Natural killer cell (primary cell): ENCODE data around the gene IST1. TPM values are rescaled to one million over a fixed set of nuclear protein-coding genes. Genes with fewer than 3 reads are reported as not detected.

Experiments used
- ATAC-seq, 3 donors: fragments of 150-1000 bp in 2 of 3; fragments of 200-7000 bp in 1 of 3; cut with Tn5 transposase; 1 replicate in 1 of 3; 2 replicates in 2 of 3; pipeline ENCODE4 v1.10.0; 2021; ENCODE audit warnings: mild to moderate bottlenecking in 2 of 3, moderate library complexity in 2 of 3
- DNase-seq, 2 donors: peaks; one replicate each; pipeline versions ENCODE4 v3.0.0 to v3.0.0-alpha.2; 2013 to 2021; ENCODE audit warnings: mixed read lengths in 1 of 2
- H3K27ac ChIP-seq: one replicate; pipeline ENCODE4 v1.5.1; 2013; ENCODE audit warnings: mild to moderate bottlenecking, low read length
- H3K27me3 ChIP-seq: one replicate; pipeline ENCODE4 v1.6.1; 2013; ENCODE audit warnings: low read length; ENCODE audit not compliant: control insufficient read depth, insufficient read depth
- H3K36me3 ChIP-seq: one replicate; pipeline ENCODE4 v1.6.1; 2013; ENCODE audit warnings: low read length; ENCODE audit not compliant: control insufficient read depth, insufficient read depth
- H3K4me1 ChIP-seq: one replicate; pipeline ENCODE4 v1.6.1; 2013; ENCODE audit warnings: low read length; ENCODE audit not compliant: control insufficient read depth, insufficient read depth
- H3K4me3 ChIP-seq: one replicate; pipeline ENCODE4 v1.5.1; 2013; ENCODE audit warnings: low read length
- H3K9me3 ChIP-seq: one replicate; pipeline ENCODE4 v1.6.1; 2013; ENCODE audit warnings: low read length; ENCODE audit not compliant: control insufficient read depth, insufficient read depth
- H3K27ac Mint-ChIP-seq, 2 donors: one replicate each; pipeline ENCODE4 v1.8.0; 2022; ENCODE audit warnings: mild to moderate bottlenecking in 2 of 2, mixed read lengths in 2 of 2, moderate library complexity in 1 of 2
- H3K27me3 Mint-ChIP-seq, 2 donors: one replicate each; pipeline ENCODE4 v1.8.0; 2022; ENCODE audit warnings: low read depth in 2 of 2, mixed read lengths in 2 of 2
- H3K36me3 Mint-ChIP-seq: one replicate; pipeline ENCODE4 v1.8.0; 2022; ENCODE audit warnings: mixed read lengths
- H3K4me1 Mint-ChIP-seq, 2 donors: one replicate each; pipeline ENCODE4 v1.8.0; 2022; ENCODE audit warnings: mixed read lengths in 2 of 2
- H3K4me3 Mint-ChIP-seq: one replicate; pipeline ENCODE4 v1.8.0; 2022; ENCODE audit warnings: mild to moderate bottlenecking, moderate library complexity, mixed read lengths
- H3K9me3 Mint-ChIP-seq, 2 donors: one replicate each; pipeline ENCODE4 v1.8.0; 2022; ENCODE audit warnings: mixed read lengths in 2 of 2
- CTCF ChIP-seq: fragments of 200-600 bp; IDR thresholded peaks from one replicate; pipeline ENCODE4 v1.8.0; 2022; ENCODE audit warnings: antibody characterized with exemption
- WGBS: methylation state at CpG from one replicate; pipeline ENCODE4 v1.1.7; 2013; ENCODE audit warnings: missing lambda C conversion rate; ENCODE audit not compliant: insufficient coverage; 5-methylcytosine and 5-hydroxymethylcytosine counted together
- intact Hi-C: fragments of 100-400 bp; cut with micrococcal nuclease; formaldehyde crosslinking; loops from one replicate; pipeline ENCODE4 v1.14.2; 2022
- total RNA-seq, 4 donors: library from RNA; stranded (reverse); fragments of 120-200 nt in 1 of 4; gene quantifications; one replicate each; pipeline versions ENCODE4 v1.2.3 to v1.2.4, GENCODE V29; 2013 to 2022

IST1 gene
- 100 to 1,000 TPM; 363 to 391 (median 378) TPM for total RNA-seq
- total RNA-seq (2013): 222 TPM

GRCh38 chr16:71894921-71895678 lies at the start of gene IST1:
IST1 (plus strand) TSS chr16:71895531; CDS start chr16:71915641, 20,110 bp downstream.
- H3K9me3 Mint-ChIP-seq: no peaks in the 10 kb centered on the region
- H3K4me1 Mint-ChIP-seq: peaks cover 25 to 35% of the 10 kb centered on the region in 2 donors
- H3K4me3 Mint-ChIP-seq: peak within 1 kb of the TSS; percentile 96
- H3K27me3 ChIP-seq: no peaks in the 10 kb centered on the region
- ATAC-seq: peak; percentile 92 to 98 (median 92)
- H3K27ac Mint-ChIP-seq: peak within 1 kb of the TSS; percentile 95 to 98
- under 1% methylated on average over 66 of the region's 67 CpGs for WGBS
- H3K9me3 ChIP-seq: no peaks in the 10 kb centered on the region
- H3K36me3 Mint-ChIP-seq: no peaks in the 10 kb centered on the region
- H3K36me3 ChIP-seq: no peaks in the 10 kb centered on the region
- TF ChIP-seq CTCF: no peak
- no peaks in the 10 kb centered on the region for H3K27me3 Mint-ChIP-seq
- peak within 1 kb of the TSS; percentile 68 for H3K4me3 ChIP-seq
- H3K27ac ChIP-seq: peak within 1 kb of the TSS; percentile 87
- intact Hi-C loops: loop anchor here (1.0 to 5.0 kb wide), 4 partner anchors 11 to 113 kb away; partner anchors contain the start of genes AP1G1, ATXN1L, DHODH and ZNF821
- DNase-seq: peak; percentile 97 to 99
- H3K4me1 ChIP-seq: peaks cover 32% of the 10 kb centered on the region

GRCh38 chr16:71845639-71846430 lies 49.5 kb upstream of the IST1 start, which contains the start of gene ATXN1L:
ATXN1L (plus strand) TSS chr16:71845976; CDS start chr16:71849741, 3,765 bp downstream.
- Histone ChIP-seq H3K27ac (peak within 1 kb of the TSS; percentile 88), H3K36me3 (peaks cover 24% of the 10 kb centered on the region), H3K9me3 (no peaks in the 10 kb centered on the region), H3K27me3 (no peaks in the 10 kb centered on the region), H3K4me1 (peaks cover 13% of the 10 kb centered on the region), H3K4me3 (peak within 1 kb of the TSS; percentile 89)
- WGBS: under 1% methylated on average over 62 of the region's 62 CpGs
- intact Hi-C loops: loop anchor here (1.0 to 5.0 kb wide), 3 partner anchors 36 to 51 kb away; partner anchors contain the start of genes IST1 and ZNF821
- ATAC-seq: peak; percentile 92 to 97 (median 93)
- no peaks in the 10 kb centered on the region for H3K27me3 Mint-ChIP-seq
- DNase-seq: peak; percentile 96 to 97
- no peaks in the 10 kb centered on the region for H3K9me3 Mint-ChIP-seq
- H3K27ac Mint-ChIP-seq: peak within 1 kb of the TSS; percentile 94 to 97
- H3K4me3 Mint-ChIP-seq: peak within 1 kb of the TSS; percentile 94
- peaks cover 30 to 37% of the 10 kb centered on the region in 2 donors for H3K4me1 Mint-ChIP-seq
- H3K36me3 Mint-ChIP-seq: peaks cover 7% of the 10 kb centered on the region
- no peak for TF ChIP-seq CTCF

- no peaks in the 10 kb centered on the region for H3K27me3 ChIP-seq
- H3K27me3 Mint-ChIP-seq: no peaks in the 10 kb centered on the region
- ATAC-seq (no peak), DNase-seq (peak in 1 of 2 donors; percentile 40)
- H3K9me3 Mint-ChIP-seq: no peaks in the 10 kb centered on the region
- H3K36me3 Mint-ChIP-seq: peaks cover 7% of the 10 kb centered on the region
- H3K4me3 ChIP-seq: peak overlapping the region; percentile 89
- peaks cover 30 to 38% of the 10 kb centered on the region in 2 donors for H3K4me1 Mint-ChIP-seq
- H3K27ac ChIP-seq: peak overlapping the region; percentile 78
- peak overlapping the region; percentile 94 for H3K4me3 Mint-ChIP-seq
- H3K27ac Mint-ChIP-seq: peak overlapping the region; percentile 94 to 97
- peaks cover 30% of the 10 kb centered on the region for H3K36me3 ChIP-seq
- peaks cover 13% of the 10 kb centered on the region for H3K4me1 ChIP-seq
- H3K9me3 ChIP-seq: no peaks in the 10 kb centered on the region
- 1% methylated on average over 20 of the region's 20 CpGs for WGBS
- intact Hi-C loops: loop anchor here (5.0 kb wide), 2 partner anchors 36 to 51 kb away; partner anchors contain the start of genes IST1 and ZNF821
- TF ChIP-seq CTCF: no peak
These were observed 48.9 kb upstream of the IST1 start for GRCh38 chr16:71846431-71846830.
